HCT116 (cell line): ENCODE results near the gene SP110. TPM values are rescaled to one million over a fixed set of nuclear protein-coding genes. Genes with fewer than 3 reads are reported as not detected.

Experiments
- ATAC-seq: fragments of 200-7000 bp; cut with Tn5 transposase; 2 replicates; pipeline ENCODE4 v1.9.1; 2020; ENCODE audit warnings: mild to moderate bottlenecking, moderate library complexity
- BruUV-seq: library from RNA; stranded (reverse); fragments of 400-500 nt; replicated peaks from 2 replicates; lab custom pipeline; 2021; lab: Mats Ljungman, UMichigan
- CTCF ChIA-PET: fragments of 300-600 bp; sonication (Branson Sonifier 250); formaldehyde crosslinking; loops from one replicate; lab custom pipeline; 2021; ENCODE audit warnings: antibody characterized with exemption; lab: Charles Lee
- POLR2A ChIA-PET: fragments of 300-600, 350-600 bp; sonication (Branson Sonifier 250); formaldehyde crosslinking; loops from one replicate; lab custom pipeline; 2021; ENCODE audit warnings: antibody characterized with exemption; lab: Charles Lee
- RAD21 ChIA-PET, 2 experiments: fragments of 300-600 bp; sonication (Branson Sonifier 250); formaldehyde crosslinking; loops; one replicate each; lab custom pipeline; 2023; ENCODE audit warnings: low total read pairs in 2 of 2; ENCODE audit not compliant: uncharacterized antibody in 2 of 2, unreplicated experiment in 2 of 2, low non-redundant PET in 1 of 2; lab: Charles Lee
- DNase-seq: peaks from one replicate; pipeline ENCODE4 v3.0.0-alpha.2; 2010; ENCODE audit warnings: low read depth, low spot score
- H2AFZ ChIP-seq: fragments of 200-600 bp; shearing (Covaris generic), sonication (generic); 2 replicates; pipeline ENCODE4 v1.6.1; 2017; ENCODE audit warnings: low read depth, mixed run types, mixed read lengths, antibody characterized with exemption, low read length; ENCODE audit not compliant: poor library complexity, severe bottlenecking
- H3K27ac ChIP-seq: 2 replicates; pipeline ENCODE4 v1.5.1; 2012; ENCODE audit warnings: low read depth, low read length
- H3K27me3 ChIP-seq: fragments of 200-600 bp; sonication (generic); 2 replicates; pipeline ENCODE4 v1.6.1; 2016; ENCODE audit warnings: mixed run types, low read length, mixed read lengths; ENCODE audit not compliant: insufficient read depth
- H3K36me3 ChIP-seq, 2 experiments: fragments of 200-500 bp in 1 of 2; fragments of 200-600 bp in 1 of 2; sonication (Bioruptor generic) in 1 of 2; sonication (generic) in 1 of 2; 2 replicates each; pipeline versions ENCODE4 v1.5.1 to v1.6.1; 2014 to 2016; ENCODE audit warnings: low read length in 2 of 2, inconsistent platforms in 1 of 2, mixed read lengths in 1 of 2, mixed run types in 1 of 2; ENCODE audit not compliant: insufficient read depth in 2 of 2, control insufficient read depth in 1 of 2
- H3K4me1 ChIP-seq, 2 experiments: fragments of 200-600 bp in 1 of 2; sonication (generic) in 1 of 2; 2 replicates each; pipeline versions ENCODE4 v1.5.1 to v1.6.1; 2012 to 2017; ENCODE audit warnings: low read length in 2 of 2, inconsistent platforms in 1 of 2, mild to moderate bottlenecking in 1 of 2, mixed read lengths in 1 of 2, mixed run types in 1 of 2, moderate library complexity in 1 of 2; ENCODE audit not compliant: insufficient read depth in 2 of 2, control insufficient read depth in 1 of 2
- H3K4me2 ChIP-seq: fragments of 200-600 bp; sonication (generic); 2 replicates; pipeline ENCODE4 v1.6.1; 2017; ENCODE audit warnings: mixed run types, low read length, mixed read lengths
- H3K4me3 ChIP-seq, 2 experiments: fragments of 200-600 bp in 1 of 2; sonication (generic) in 1 of 2; replicated peaks in 1 of 2; 2 replicates each; pipeline ENCODE4 v1.5.1; 2011 to 2016; ENCODE audit warnings: low read length in 2 of 2, control low read depth in 1 of 2, low read depth in 1 of 2, mild to moderate bottlenecking in 1 of 2, mixed read lengths in 1 of 2, mixed run types in 1 of 2
- H3K79me2 ChIP-seq: fragments of 200-600 bp; sonication (generic); 2 replicates; pipeline ENCODE4 v1.6.1; 2017; ENCODE audit warnings: mild to moderate bottlenecking, mixed run types, low read length, moderate library complexity, mixed read lengths; ENCODE audit not compliant: insufficient read depth
- H3K9ac ChIP-seq: fragments of 200-600 bp; sonication (generic); 2 replicates; pipeline ENCODE4 v1.6.1; 2016; ENCODE audit warnings: low read length, mixed read lengths
- H3K9me2 ChIP-seq: fragments of 200-600 bp; sonication (generic), shearing (Covaris generic); 2 replicates; pipeline ENCODE4 v1.6.1; 2017; ENCODE audit warnings: mixed run types, mild to moderate bottlenecking, moderate library complexity; ENCODE audit not compliant: insufficient read depth
- H3K9me3 ChIP-seq, 2 experiments: fragments of 200-500 bp in 1 of 2; fragments of 200-600 bp in 1 of 2; sonication (Bioruptor generic) in 1 of 2; sonication (generic) in 1 of 2; 2 replicates each; pipeline ENCODE4 v1.6.1; 2014 to 2017; ENCODE audit warnings: low read length in 2 of 2, mixed read lengths in 2 of 2, inconsistent platforms in 1 of 2, low read depth in 1 of 2, mild to moderate bottlenecking in 1 of 2, mixed run types in 1 of 2, moderate library complexity in 1 of 2; ENCODE audit not compliant: control insufficient read depth in 1 of 2, insufficient read depth in 1 of 2
- H4K20me1 ChIP-seq: fragments of 200-600 bp; sonication (generic), shearing (Covaris generic); 2 replicates; pipeline ENCODE4 v1.6.1; 2017; ENCODE audit warnings: mixed run types, mild to moderate bottlenecking, moderate library complexity; ENCODE audit not compliant: insufficient read depth
- CBX3 ChIP-seq: IDR thresholded peaks from 2 replicates; pipeline ENCODE4 v1.6.1; 2012; ENCODE audit warnings: low read depth
- EGR1 ChIP-seq: IDR thresholded peaks from 2 replicates; pipeline ENCODE4 v1.6.1; 2012; ENCODE audit warnings: low read depth
- ELF1 ChIP-seq: IDR thresholded peaks from 2 replicates; pipeline ENCODE4 v1.6.1; 2012; ENCODE audit warnings: low read depth, borderline replicate concordance
- EZH2phosphoT487 ChIP-seq: fragments of 200-600 bp; IDR thresholded peaks from 2 replicates; pipeline ENCODE4 v1.6.1; 2018; ENCODE audit warnings: antibody characterized with exemption, borderline replicate concordance
- FOSL1 ChIP-seq: IDR thresholded peaks from 2 replicates; pipeline ENCODE4 v1.6.1; 2012; ENCODE audit warnings: low read depth
- JUND ChIP-seq: IDR thresholded peaks from 2 replicates; pipeline ENCODE4 v1.6.1; 2012
- SRF ChIP-seq: IDR thresholded peaks from 2 replicates; pipeline ENCODE4 v1.6.1; 2012; ENCODE audit warnings: low read depth
- TCF7L2 ChIP-seq: IDR thresholded peaks from 2 replicates; pipeline ENCODE4 v1.7.0; 2011; ENCODE audit warnings: borderline replicate concordance, inconsistent platforms; ENCODE audit not compliant: insufficient read depth, insufficient read length; ENCODE audit errors: extremely low read depth
- ZBTB33 ChIP-seq: IDR thresholded peaks from 2 replicates; pipeline ENCODE4 v1.6.1; 2011; ENCODE audit warnings: mild to moderate bottlenecking, low read length, moderate library complexity; ENCODE audit not compliant: insufficient replicate concordance; ENCODE audit errors: extremely low read depth
- ZFX ChIP-seq: fragments of 450-650 bp; IDR thresholded peaks from 2 replicates; pipeline ENCODE4 v1.6.1; 2017
- ZNF274 ChIP-seq: fragments of 200-500 bp; sonication (Bioruptor generic); IDR thresholded peaks from 2 replicates; pipeline ENCODE4 v1.6.1; 2014; ENCODE audit warnings: mild to moderate bottlenecking, low read depth, low read length, inconsistent platforms
- intact Hi-C: fragments of 100-400 bp; cut with micrococcal nuclease; formaldehyde crosslinking; loops from 2 replicates; pipeline ENCODE4 v1.10.0; 2022
- total RNA-seq: library from RNA; stranded (reverse); gene quantifications from one replicate; pipeline ENCODE4 v1.2.1, GENCODE V29; 2021; ENCODE audit not compliant: unreplicated experiment

SP110 gene
- total RNA-seq, 1 experiment from 2014 or later: 8.5 TPM

DNA sequence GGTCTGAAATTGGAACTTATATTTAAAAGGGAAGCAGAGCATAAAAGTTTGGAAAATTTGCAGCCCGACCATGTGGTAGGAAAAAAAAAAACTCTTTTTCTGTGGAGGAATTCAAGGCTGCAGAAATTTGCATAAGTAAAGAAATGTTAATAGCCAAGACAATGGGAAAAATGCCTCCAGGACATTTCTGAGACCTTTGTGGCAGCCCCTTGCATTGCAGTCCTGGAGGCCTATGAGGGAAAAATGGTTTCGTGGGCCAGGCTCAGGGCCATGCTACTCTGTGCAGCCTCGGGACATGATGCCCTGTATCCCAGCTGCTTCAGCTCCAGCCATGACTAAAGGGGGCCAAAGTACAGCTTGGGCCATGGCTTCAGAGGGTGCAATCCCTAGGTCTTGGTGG, 79.1 kb downstream of the SP110 start:
- Histone ChIP-seq H3K27me3 (no peaks in the 10 kb centered on the region), H3K9me3 (no peaks in the 10 kb centered on the region), H3K9me2 (no peaks in the 10 kb centered on the region; the same call in 1 of the 2 replicates), H3K4me1 (no peaks in the 10 kb centered on the region), H3K79me2 (no peaks in the 10 kb centered on the region), H4K20me1 (no peaks in the 10 kb centered on the region), H2AFZ (no peak overlapping the region), H3K9ac (no peak overlapping the region), H3K4me2 (no peak overlapping the region), H3K4me3 (no peak overlapping the region), H3K36me3 (no peaks in the 10 kb centered on the region), H3K27ac (no peak overlapping the region)
- ATAC-seq: no peak
- DNase-seq: no peak
- ChIA-PET CTCF (no interaction called here), POLR2A (no interaction called here), RAD21 (no interaction called here)
- intact Hi-C loops: no loop called here
- no peak for TF ChIP-seq CBX3
- no peak for TF ChIP-seq EGR1
- no peak for TF ChIP-seq ZBTB33
- TF ChIP-seq ZNF274: no peak
- no peak for TF ChIP-seq SRF
- no peak for TF ChIP-seq ZFX
- no peak for TF ChIP-seq FOSL1
- TF ChIP-seq JUND: no peak
- no peak for TF ChIP-seq EZH2phosphoT487
- no peak for TF ChIP-seq ELF1
- TF ChIP-seq TCF7L2: no peak
- no TSS peak for BruUV-seq
